IMR-90 (cell line): ENCODE results near the gene ARHGAP24. TPM values are rescaled to one million over a fixed set of nuclear protein-coding genes. Genes with fewer than 3 reads are reported as not detected.
A peak's percentile ranks its signal among the peaks of the same experiment; 100 is the strongest.
"Not testable (repeated sequence)": the region's sequence is repeated elsewhere in the genome, so short reads cannot be mapped to it uniquely, and the experiment has no call there.

ENCODE experiments used
- ATAC-seq: fragments of 200-7000 bp; cut with Tn5 transposase; 2 replicates; pipeline ENCODE4 v1.9.1; 2020; ENCODE audit warnings: low read depth, mild to moderate bottlenecking, moderate library complexity
- BruUV-seq: library from RNA; stranded (reverse); fragments of 400-500 nt; replicated peaks from 2 replicates; lab custom pipeline; 2021; lab: Mats Ljungman, UMichigan
- CTCF ChIA-PET: fragments of 300-600 bp; formaldehyde crosslinking; extraction: SDS; loops from one replicate; lab custom pipeline; 2021; ENCODE audit warnings: antibody characterized with exemption; lab: Yijun Ruan, JAX
- POLR2A ChIA-PET: fragments of 300-600 bp; sonication (Branson Sonifier 250); formaldehyde crosslinking; loops from one replicate; lab custom pipeline; 2022; ENCODE audit warnings: antibody characterized with exemption; ENCODE audit not compliant: unreplicated experiment; lab: Charles Lee
- DNase-seq: peaks from one replicate; pipeline ENCODE4 v3.0.0; 2013
- H2AFZ ChIP-seq: replicated peaks from 2 replicates; pipeline ENCODE3; 2013; ENCODE audit warnings: low read length, mild to moderate bottlenecking; ENCODE audit not compliant: poor library complexity
- H2AK5ac ChIP-seq: 2 replicates; pipeline ENCODE4 v1.6.1; 2013; ENCODE audit warnings: low read depth, low read length, inconsistent platforms
- H2AK9ac ChIP-seq: replicated peaks from 2 replicates; pipeline ENCODE3; 2013; ENCODE audit warnings: mild to moderate bottlenecking, low read depth, low read length, moderate library complexity; ENCODE audit not compliant: poor library complexity
- H2BK120ac ChIP-seq: 2 replicates; pipeline ENCODE4 v1.6.1; 2013; ENCODE audit warnings: low read depth, low read length, inconsistent platforms
- H2BK15ac ChIP-seq: 3 replicates; pipeline ENCODE4 v1.6.1; 2013; ENCODE audit warnings: low read depth, low read length, inconsistent platforms
- H2BK20ac ChIP-seq: 2 replicates; pipeline ENCODE4 v1.6.1; 2013; ENCODE audit warnings: low read depth, mild to moderate bottlenecking, inconsistent platforms, low read length, moderate library complexity
- H2BK5ac ChIP-seq: 2 replicates; pipeline ENCODE4 v1.6.1; 2013; ENCODE audit warnings: mild to moderate bottlenecking, low read depth, low read length, inconsistent platforms; ENCODE audit not compliant: poor library complexity, severe bottlenecking
- H3K14ac ChIP-seq: replicated peaks from 2 replicates; pipeline ENCODE4 v1.6.1; 2013; ENCODE audit warnings: low read depth, low read length, inconsistent platforms
- H3K18ac ChIP-seq: 2 replicates; pipeline ENCODE4 v1.6.1; 2013; ENCODE audit warnings: low read depth, low read length, control low read depth
- H3K23ac ChIP-seq: 2 replicates; pipeline ENCODE4 v1.6.1; 2013; ENCODE audit warnings: low read depth, low read length, inconsistent platforms
- H3K27ac ChIP-seq: 2 replicates; pipeline ENCODE4 v1.5.1; 2013; ENCODE audit warnings: mild to moderate bottlenecking, control low read depth, low read length; ENCODE audit not compliant: insufficient read depth
- H3K27me3 ChIP-seq: 2 replicates; pipeline ENCODE4 v1.6.1; 2013; ENCODE audit warnings: low read length; ENCODE audit not compliant: control insufficient read depth, insufficient read depth
- H3K36me3 ChIP-seq: 2 replicates; pipeline ENCODE4 v1.6.1; 2013; ENCODE audit warnings: low read length, mixed read lengths; ENCODE audit not compliant: control insufficient read depth, insufficient read depth
- H3K4ac ChIP-seq: 2 replicates; pipeline ENCODE4 v1.6.1; 2013; ENCODE audit warnings: low read depth, low read length, inconsistent platforms
- H3K4me1 ChIP-seq: 2 replicates; pipeline ENCODE4 v1.6.1; 2013; ENCODE audit warnings: low read length, mixed read lengths; ENCODE audit not compliant: control insufficient read depth, insufficient read depth
- H3K4me2 ChIP-seq: 2 replicates; pipeline ENCODE4 v1.6.1; 2013; ENCODE audit warnings: low read depth, mild to moderate bottlenecking, control low read depth, low read length, moderate library complexity
- H3K4me3 ChIP-seq: 2 replicates; pipeline ENCODE4 v1.5.1; 2013; ENCODE audit warnings: low read depth, mild to moderate bottlenecking, control low read depth, low read length, moderate library complexity; ENCODE audit not compliant: insufficient read depth
- H3K56ac ChIP-seq: 2 replicates; pipeline ENCODE4 v1.6.1; 2013; ENCODE audit warnings: low read length, inconsistent platforms; ENCODE audit not compliant: insufficient read depth; ENCODE audit errors: extremely low read depth
- H3K79me1 ChIP-seq, 2 experiments: 2 replicates each; pipeline ENCODE4 v1.6.1; 2013; ENCODE audit warnings: low read length in 2 of 2, inconsistent platforms in 1 of 2, low read depth in 1 of 2
- H3K9ac ChIP-seq: 2 replicates; pipeline ENCODE4 v1.6.1; 2013; ENCODE audit warnings: low read depth, low read length, control low read depth
- H3K9me1 ChIP-seq: 2 replicates; pipeline ENCODE4 v1.6.1; 2013; ENCODE audit warnings: low read length, inconsistent platforms; ENCODE audit not compliant: insufficient read depth
- H3K9me3 ChIP-seq: 2 replicates; pipeline ENCODE4 v1.6.1; 2013; ENCODE audit warnings: low read length; ENCODE audit not compliant: control insufficient read depth, insufficient read depth
- H4K20me1 ChIP-seq: 2 replicates; pipeline ENCODE4 v1.6.1; 2013; ENCODE audit warnings: low read length, inconsistent platforms; ENCODE audit not compliant: insufficient read depth
- H4K5ac ChIP-seq: 2 replicates; pipeline ENCODE4 v1.6.1; 2013; ENCODE audit warnings: mild to moderate bottlenecking, low read depth, low read length, control low read depth
- H4K8ac ChIP-seq, 2 experiments: 2 replicates each; pipeline ENCODE4 v1.6.1; 2013; ENCODE audit warnings: low read depth in 2 of 2, low read length in 2 of 2, control low read depth in 1 of 2, inconsistent platforms in 1 of 2
- H4K91ac ChIP-seq: 2 replicates; pipeline ENCODE4 v1.6.1; 2013; ENCODE audit warnings: low read depth, low read length, inconsistent platforms; ENCODE audit not compliant: insufficient read depth
- CEBPB ChIP-seq: IDR thresholded peaks from 2 replicates; pipeline ENCODE4 v1.6.1; 2012; ENCODE audit warnings: low read depth, low read length, improper control_type of control experiment
- WGBS, 2 experiments: methylation state at CpG; one replicate each; pipeline versions ENCODE4 v1.1.5 to v1.1.7; 2013; ENCODE audit warnings: missing lambda C conversion rate in 2 of 2; ENCODE audit not compliant: insufficient read length in 1 of 2; ENCODE audit errors: extremely low coverage in 2 of 2; 5-methylcytosine and 5-hydroxymethylcytosine counted together
- dilution Hi-C: fragments of 300-500 bp; cut with HindIII; formaldehyde crosslinking; loops from one replicate; pipeline ENCODE4 v1.14.3; 2018; ENCODE audit warnings: low sequenced_read_pairs; ENCODE audit not compliant: unreplicated experiment
- in situ Hi-C: fragments of 300-500 bp; cut with MboI; formaldehyde crosslinking; loops from 3 replicates; pipeline ENCODE4 v1.14.3; 2019; ENCODE audit warnings: low sequenced_read_pairs, inconsistent platforms, mixed read lengths
- intact Hi-C: fragments of 100-400 bp; cut with micrococcal nuclease; formaldehyde crosslinking; loops from 2 replicates; pipeline ENCODE4 v1.10.0; 2022
- polyA plus RNA-seq, 3 experiments: library from polyadenylated mRNA; depleted of rRNA; stranded (reverse); fragments of >200 nt; gene quantifications; 2 replicates each; pipeline ENCODE4 v1.2.3, GENCODE V29; 2012; ENCODE audit warnings: low replicate concordance in 1 of 3
- total RNA-seq: library from RNA; depleted of rRNA; stranded (reverse); fragments of >200 nt; gene quantifications from 2 replicates; pipeline ENCODE4 v1.2.3, GENCODE V29; 2012

Gene ARHGAP24
- total and polyA plus RNA-seq, 2 of the 4 experiments (the other 2 are of a cell fraction): 11.9 to 24.0 TPM

DNA sequence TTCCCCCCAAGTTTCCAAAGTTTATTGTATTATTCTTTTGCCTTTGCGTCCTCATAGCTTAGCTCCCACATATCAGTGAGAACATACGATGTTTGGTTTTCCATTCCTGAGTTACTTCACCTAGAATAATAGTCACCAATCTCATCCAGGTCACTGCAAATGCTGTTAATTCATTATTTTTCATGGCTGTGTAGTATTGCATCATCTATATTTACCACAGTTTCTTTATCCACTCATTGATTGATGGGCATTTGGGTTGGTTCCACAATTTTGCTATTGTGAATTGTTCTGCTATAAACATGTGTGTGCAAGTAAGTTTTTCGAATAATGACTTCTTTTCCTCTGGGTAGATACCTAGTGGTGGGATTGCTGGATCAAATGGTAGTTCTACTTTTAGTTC is 43.6 kb downstream of the ARHGAP24 start:
- in situ Hi-C loops, H4K8ac ChIP-seq, BruUV-seq, H3K27me3 ChIP-seq, H4K91ac ChIP-seq, H3K9ac ChIP-seq, H2AFZ ChIP-seq, H3K9me3 ChIP-seq, H3K79me1 ChIP-seq, CTCF ChIA-PET, H3K14ac ChIP-seq, H2BK120ac ChIP-seq, H3K56ac ChIP-seq, H3K4me3 ChIP-seq, H4K20me1 ChIP-seq, H3K4me2 ChIP-seq, H3K36me3 ChIP-seq, H2AK5ac ChIP-seq, H3K9me1 ChIP-seq, H3K18ac ChIP-seq, H2BK20ac ChIP-seq, H2BK5ac ChIP-seq, H3K23ac ChIP-seq, H3K4ac ChIP-seq, H4K5ac ChIP-seq, H2BK15ac ChIP-seq, ATAC-seq, DNase-seq, POLR2A ChIA-PET, dilution Hi-C loops, intact Hi-C loops, H3K4me1 ChIP-seq, H2AK9ac ChIP-seq, H3K27ac ChIP-seq: not testable (repeated sequence)
- peak; percentile 25; the same call in 1 of the 2 replicates for TF ChIP-seq CEBPB
- WGBS, 2 experiments: no CpG with 5 or more reads among the region's 3 CpGs
